ENCODE results near the gene RAPGEF4. TPM values are rescaled to one million over a fixed set of nuclear protein-coding genes. Genes with fewer than 3 reads are reported as not detected.

The RAPGEF4 gene
- total RNA-seq, 1 experiment from 2014 or later = 1.4 TPM

- H3K27me3 ChIP-seq (ENCODE audit: insufficient read depth, low read length) = no peaks in the 10 kb centered on the region
- Mint-ChIP-seq H3K9me3 (no peaks in the 10 kb centered on the region), H3K27ac (no peak overlapping the region), H3K4me1 (peaks cover 17 to 18% of the 10 kb centered on the region in 2 experiments), H3K27me3 (ENCODE audit: low read depth) (no peaks in the 10 kb centered on the region; the same call in 1 of the 2 replicates), H3K36me3 (ENCODE audit: insufficient read depth in 1 of 3, low read depth in 3 of 3) (no peaks in the 10 kb centered on the region), H3K4me3 (no peak overlapping the region)
- no peak overlapping the region for H3K27ac ChIP-seq (ENCODE audit: insufficient read length, low read depth, low read length)
- H3K23me2 ChIP-seq (ENCODE audit: insufficient read length, low read depth, low read length, poor library complexity, severe bottlenecking) = no peaks in the 10 kb centered on the region
- no peak overlapping the region for H3K23ac ChIP-seq (ENCODE audit: insufficient read length, low read depth, low read length)
- no peak overlapping the region for H3K56ac ChIP-seq (ENCODE audit: insufficient read length, low read depth, low read length)
- H3K14ac ChIP-seq (ENCODE audit: insufficient read depth, low read length) = no peak overlapping the region
- H3K4ac ChIP-seq (ENCODE audit: low read depth, low read length) = no peak overlapping the region
- H2AK5ac ChIP-seq (ENCODE audit: insufficient read length, low read length) = no peak overlapping the region
- H3K79me2 ChIP-seq (ENCODE audit: insufficient read depth, low read length) = no peaks in the 10 kb centered on the region
- H3K4me1 ChIP-seq (ENCODE audit: insufficient read depth, low read length) = no peaks in the 10 kb centered on the region
- DNase-seq = no peak
- no peak overlapping the region for H3K4me2 ChIP-seq (ENCODE audit: insufficient read depth, insufficient read length, low read length)
- H2BK15ac ChIP-seq (ENCODE audit: low read depth, low read length) = no peak overlapping the region
- no peak overlapping the region for H4K91ac ChIP-seq (ENCODE audit: insufficient read length, low read depth, low read length)
- H3K79me1 ChIP-seq (ENCODE audit: insufficient read depth, low read depth, low read length, poor library complexity, severe bottlenecking) = no peaks in the 10 kb centered on the region
- H2BK5ac ChIP-seq (ENCODE audit: insufficient read length, low read length) = no peak overlapping the region
- no CpG with 5 or more reads among the region's 3 CpGs for WGBS (ENCODE audit: extremely low coverage, insufficient read length, low lambda C conversion rate)
- no peak overlapping the region for H2BK120ac ChIP-seq (ENCODE audit: low read depth, low read length, poor library complexity, severe bottlenecking)
- no peaks in the 10 kb centered on the region for H4K20me1 ChIP-seq (ENCODE audit: control insufficient read depth, insufficient read depth, insufficient read length)
- no peak overlapping the region for H4K8ac ChIP-seq (replicated peaks; ENCODE audit: insufficient read length, low read depth, low read length)
- no peak overlapping the region for H2AFZ ChIP-seq (ENCODE audit: low read length)
- H3T11ph ChIP-seq (ENCODE audit: low read length) = no peak overlapping the region
- no peak overlapping the region for H2BK12ac ChIP-seq (ENCODE audit: insufficient read length, low read depth, low read length)
- no peaks in the 10 kb centered on the region for H3K9me3 ChIP-seq (ENCODE audit: control insufficient read depth, low read depth, low read length)
- no peak overlapping the region for H3K9ac ChIP-seq (ENCODE audit: extremely low read depth, insufficient read length, low read length)
- H4K5ac ChIP-seq (ENCODE audit: insufficient read length, low read depth, low read length) = no peak overlapping the region
- no peak overlapping the region for H3K18ac ChIP-seq (ENCODE audit: insufficient read length, low read depth, low read length)
- H2BK20ac ChIP-seq (ENCODE audit: low read depth, low read length, poor library complexity, severe bottlenecking) = no peak overlapping the region
- TF ChIP-seq, protein P1, sequence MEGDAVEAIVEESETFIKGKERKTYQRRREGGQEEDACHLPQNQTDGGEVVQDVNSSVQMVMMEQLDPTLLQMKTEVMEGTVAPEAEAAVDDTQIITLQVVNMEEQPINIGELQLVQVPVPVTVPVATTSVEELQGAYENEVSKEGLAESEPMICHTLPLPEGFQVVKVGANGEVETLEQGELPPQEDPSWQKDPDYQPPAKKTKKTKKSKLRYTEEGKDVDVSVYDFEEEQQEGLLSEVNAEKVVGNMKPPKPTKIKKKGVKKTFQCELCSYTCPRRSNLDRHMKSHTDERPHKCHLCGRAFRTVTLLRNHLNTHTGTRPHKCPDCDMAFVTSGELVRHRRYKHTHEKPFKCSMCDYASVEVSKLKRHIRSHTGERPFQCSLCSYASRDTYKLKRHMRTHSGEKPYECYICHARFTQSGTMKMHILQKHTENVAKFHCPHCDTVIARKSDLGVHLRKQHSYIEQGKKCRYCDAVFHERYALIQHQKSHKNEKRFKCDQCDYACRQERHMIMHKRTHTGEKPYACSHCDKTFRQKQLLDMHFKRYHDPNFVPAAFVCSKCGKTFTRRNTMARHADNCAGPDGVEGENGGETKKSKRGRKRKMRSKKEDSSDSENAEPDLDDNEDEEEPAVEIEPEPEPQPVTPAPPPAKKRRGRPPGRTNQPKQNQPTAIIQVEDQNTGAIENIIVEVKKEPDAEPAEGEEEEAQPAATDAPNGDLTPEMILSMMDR (conservative IDR thresholded peaks at IDR 0.05) = no peak
Observed at GRCh38 chr2:172964511-172965139, 229.0 kb downstream of the RAPGEF4 start.
